GM12878 (cell line): ENCODE data around the gene MROH2A. TPM values are rescaled to one million over a fixed set of nuclear protein-coding genes. Genes with fewer than 3 reads are reported as not detected.

Experiments used
- ATAC-seq: fragments of 200-7000 bp; cut with Tn5 transposase; 3 replicates; pipeline ENCODE4 v1.9.1; 2020; ENCODE audit warnings: mild to moderate bottlenecking, moderate library complexity
- BruUV-seq: library from RNA; stranded (reverse); fragments of 400-500 nt; replicated peaks from 2 replicates; lab custom pipeline; 2021; lab: Mats Ljungman, UMichigan
- CTCF ChIA-PET: fragments of 300-600 bp; sonication (Branson Sonifier 250); formaldehyde crosslinking; extraction: SDS; loops from one replicate; lab custom pipeline; 2021; ENCODE audit warnings: inconsistent platforms; lab: Yijun Ruan, JAX
- POLR2A ChIA-PET: fragments of 350-600 bp; formaldehyde crosslinking; extraction: SDS; loops from one replicate; lab custom pipeline; 2021; ENCODE audit warnings: inconsistent platforms; lab: Charles Lee
- RAD21 ChIA-PET: fragments of 300-600 bp; sonication (Branson Sonifier 250); formaldehyde crosslinking; loops from one replicate; lab custom pipeline; 2023; ENCODE audit warnings: antibody characterized with exemption; ENCODE audit not compliant: unreplicated experiment; lab: Charles Lee
- SMC1A ChIA-PET: fragments of 300-600 bp; sonication (Branson Sonifier 250); formaldehyde crosslinking; loops from one replicate; lab custom pipeline; 2023; ENCODE audit not compliant: unreplicated experiment, uncharacterized antibody; lab: Charles Lee
- DNase-seq: peaks from one replicate; pipeline ENCODE4 v3.0.0-alpha.2; 2011; ENCODE audit warnings: low read depth, low spot score
- FAIRE-seq: peaks from 3 replicates; lab custom pipeline; 2011; peaks lifted over from hg19 to GRCh38; lab: Jason Lieb, UNC
- H2AFZ ChIP-seq: 2 replicates; pipeline ENCODE4 v1.6.0; 2011; ENCODE audit warnings: low read depth, low read length, control low read depth; ENCODE audit not compliant: control insufficient read depth
- H3K27ac ChIP-seq: 2 replicates; pipeline ENCODE4 v1.5.1; 2011; ENCODE audit warnings: control low read depth; ENCODE audit not compliant: control insufficient read depth, insufficient read depth
- H3K27me3 ChIP-seq, 2 experiments: replicated peaks in 1 of 2; 2 replicates each; pipeline versions ENCODE4 v1.6.0 to v1.6.1; 2011; ENCODE audit warnings: low read length in 1 of 2; ENCODE audit not compliant: control insufficient read depth in 2 of 2, insufficient read depth in 2 of 2
- H3K36me3 ChIP-seq, 2 experiments: 2 replicates each; pipeline ENCODE4 v1.5.1; 2011; ENCODE audit warnings: low read length in 1 of 2; ENCODE audit not compliant: control insufficient read depth in 2 of 2, insufficient read depth in 2 of 2
- H3K4me1 ChIP-seq: 2 replicates; pipeline ENCODE4 v1.6.1; 2011; ENCODE audit warnings: mild to moderate bottlenecking, low read length, moderate library complexity, mixed read lengths; ENCODE audit not compliant: control insufficient read depth, insufficient read depth
- H3K4me2 ChIP-seq: 2 replicates; pipeline ENCODE4 v1.6.0; 2011; ENCODE audit warnings: control low read depth; ENCODE audit not compliant: control insufficient read depth, insufficient read depth
- H3K4me3 ChIP-seq: fragments of 200-600 bp; sonication (generic); 2 replicates; pipeline ENCODE4 v1.5.1; 2016
- H3K79me2 ChIP-seq: 2 replicates; pipeline ENCODE4 v1.6.0; 2011; ENCODE audit warnings: low read length; ENCODE audit not compliant: control insufficient read depth, insufficient read depth
- H3K9ac ChIP-seq: 2 replicates; pipeline ENCODE4 v1.8.0; 2011; ENCODE audit warnings: low read length, control low read depth, mixed read lengths; ENCODE audit not compliant: control insufficient read depth, insufficient read depth
- H3K9me3 ChIP-seq: replicated peaks from 3 replicates; pipeline ENCODE4 v1.5.1; 2011; ENCODE audit warnings: mild to moderate bottlenecking, low read length; ENCODE audit not compliant: control insufficient read depth, insufficient read depth
- H4K20me1 ChIP-seq: 2 replicates; pipeline ENCODE4 v1.6.0; 2011; ENCODE audit not compliant: control insufficient read depth, insufficient read depth
- IRF5 ChIP-seq: fragments of 450-650 bp; IDR thresholded peaks from 2 replicates; pipeline ENCODE4 v1.6.1; 2017; ENCODE audit warnings: borderline replicate concordance
- USF1 ChIP-seq: IDR thresholded peaks from 2 replicates; pipeline ENCODE4 v1.6.1; 2011; ENCODE audit warnings: borderline replicate concordance, low read depth, mild to moderate bottlenecking, moderate library complexity, mixed read lengths, low read length; ENCODE audit not compliant: insufficient read depth; ENCODE audit errors: extremely low read length
- WGBS: methylation state at CpG from one replicate; pipeline ENCODE4 v1.1.6; 2016; ENCODE audit warnings: low lambda C conversion rate; ENCODE audit not compliant: insufficient replicate concordance, insufficient coverage; ENCODE audit errors: missing lambda C conversion rate; 5-methylcytosine and 5-hydroxymethylcytosine counted together
- in situ Hi-C: fragments of 300-500 bp; cut with MboI; formaldehyde crosslinking; loops from 9 replicates; pipeline ENCODE4 v1.14.3; 2018; ENCODE audit warnings: mixed read lengths
- intact Hi-C: fragments of 100-400 bp; cut with micrococcal nuclease; formaldehyde crosslinking; loops from one replicate; pipeline ENCODE4 v1.14.2; 2022; ENCODE audit not compliant: unreplicated experiment
- polyA plus RNA-seq, 11 experiments: library from polyadenylated mRNA; depleted of rRNA in 4 of 11; unstranded in 6 of 11; stranded (reverse) in 5 of 11; fragments of >200 nt; fragmentation: Nextera tagmentation in 4 of 11; fragmentation: Illumina TruSeq in 1 of 11; extraction: Ambion mirVana in 4 of 11; extraction: Trizol in 1 of 11; gene quantifications; 1 replicate in 1 of 11; 2 replicates in 10 of 11; pipeline versions ENCODE4 v1.2.1 to v1.2.3, GENCODE V29; 2011 to 2016; ENCODE audit warnings: inconsistent platforms in 2 of 11, missing spikeins in 2 of 11, low read depth in 1 of 11
- total RNA-seq, 4 experiments: library from RNA; depleted of rRNA in 3 of 4; stranded (reverse); fragments of >200 nt in 3 of 4; fragmentation: Illumina TruSeq in 1 of 4; extraction: Trizol in 1 of 4; gene quantifications; 2 replicates each; pipeline versions ENCODE4 v1.2.1 to v1.2.3, GENCODE V29; 2013 to 2021

Gene MROH2A
- total and polyA plus RNA-seq, 10 of the 15 experiments (the other 5 are each of a cell fraction or from before 2014, with no cell fraction given), result not detected

- peaks cover 2 to 8% of the 10 kb centered on the region in 2 experiments; a peak in 2 of 4 replicates for H3K36me3 ChIP-seq
- ChIA-PET POLR2A (interaction anchor here (0.5 kb wide), 1 partner anchor 1187 kb away, joined by 6 read pairs; no protein-coding TSS in a partner anchor), CTCF (no interaction called here), SMC1A (interaction anchor here (0.9 kb wide), 1 partner anchor 9 kb away, joined by 3 read pairs; no protein-coding TSS in a partner anchor), RAD21 (no interaction called here)
- BruUV-seq, result no TSS peak
- in situ Hi-C loops, result no loop called here
- no peak for FAIRE-seq
- H2AFZ ChIP-seq, result no peak overlapping the region
- no peaks in the 10 kb centered on the region for H3K27me3 ChIP-seq
- TF ChIP-seq IRF5 (no peak), USF1 (no peak)
- no peak overlapping the region for H3K27ac ChIP-seq
- H3K79me2 ChIP-seq, result no peaks in the 10 kb centered on the region
- no peak overlapping the region for H3K9ac ChIP-seq
- DNase-seq, result no peak
- no peak overlapping the region for H3K4me3 ChIP-seq
- H3K9me3 ChIP-seq, result no peaks in the 10 kb centered on the region
- H4K20me1 ChIP-seq, result no peaks in the 10 kb centered on the region
- no peak for ATAC-seq
- no peak overlapping the region for H3K4me2 ChIP-seq
- WGBS, result 59% methylated on average over 15 of the region's 15 CpGs
- no peaks in the 10 kb centered on the region for H3K4me1 ChIP-seq
- intact Hi-C loops, result no loop called here
Observed at GRCh38 chr2:233829193-233830110, 51.3 kb downstream of the MROH2A start.
